OCI-LY3 (cell line): Measurements from ENCODE around the gene COL3A1.

Source experiments
- H2AFZ ChIP-seq: fragments of 200-600, 300-600 bp; shearing (Covaris generic); 2 replicates; pipeline ENCODE4 v1.6.0; 2014; ENCODE audit warnings: antibody characterized with exemption, low read depth, low read length
- H3K27ac ChIP-seq: fragments of 200-600, 300-600 bp; sonication (generic); 2 replicates; pipeline ENCODE4 v1.5.1; 2014; ENCODE audit warnings: mild to moderate bottlenecking, low read length, moderate library complexity, mixed read lengths
- H3K27me3 ChIP-seq: fragments of 200-600, 300-600 bp; sonication (generic); 2 replicates; pipeline ENCODE4 v1.6.1; 2014; ENCODE audit warnings: low read depth, low read length, mixed read lengths
- H3K36me3 ChIP-seq: fragments of 200-600, 300-600 bp; sonication (generic); replicated peaks from 2 replicates; pipeline ENCODE3; 2014; ENCODE audit warnings: low read depth, low read length, mixed read lengths
- H3K4me1 ChIP-seq: fragments of 300-600, 200-600 bp; sonication (generic); 2 replicates; pipeline ENCODE4 v1.6.1; 2014; ENCODE audit warnings: low read length, mixed read lengths
- H3K4me2 ChIP-seq: fragments of 200-600, 300-600 bp; sonication (generic); 2 replicates; pipeline ENCODE4 v1.6.1; 2014; ENCODE audit warnings: low read length, mixed read lengths
- H3K4me3 ChIP-seq: fragments of 300-600, 200-600 bp; sonication (generic); 2 replicates; pipeline ENCODE4 v1.5.1; 2014; ENCODE audit warnings: antibody characterized with exemption, mild to moderate bottlenecking, low read length, moderate library complexity
- H3K79me2 ChIP-seq: fragments of 300-600, 200-600 bp; shearing (Covaris generic); 2 replicates; pipeline ENCODE4 v1.6.1; 2014; ENCODE audit warnings: mild to moderate bottlenecking, low read length, mixed read lengths
- H3K9ac ChIP-seq: fragments of 300-600, 200-600 bp; shearing (Covaris generic); 2 replicates; pipeline ENCODE4 v1.6.0; 2014; ENCODE audit warnings: mild to moderate bottlenecking, low read length, moderate library complexity
- H3K9me3 ChIP-seq: fragments of 200-600, 300-600 bp; shearing (Covaris generic); 2 replicates; pipeline ENCODE4 v1.6.1; 2014; ENCODE audit warnings: low read length, mixed read lengths; ENCODE audit not compliant: insufficient read depth
- H4K20me1 ChIP-seq: fragments of 200-600, 300-600 bp; sonication (generic); 2 replicates; pipeline ENCODE4 v1.6.1; 2016; ENCODE audit warnings: low read length, mixed read lengths; ENCODE audit not compliant: insufficient read depth
- EZH2phosphoT487 ChIP-seq: fragments of 200-600 bp; shearing (Covaris generic); IDR thresholded peaks from 2 replicates; pipeline ENCODE4 v1.6.1; 2018; ENCODE audit warnings: antibody characterized with exemption, mixed run types, low read depth
- TF ChIP-seq, protein P1 (sequence below): fragments of 200-600, 300-600 bp; sonication (generic); IDR thresholded peaks from 2 replicates; pipeline ENCODE4 v1.5.1; 2014; ENCODE audit warnings: antibody characterized with exemption, low read length, low read depth

COL3A1 gene

DNA sequence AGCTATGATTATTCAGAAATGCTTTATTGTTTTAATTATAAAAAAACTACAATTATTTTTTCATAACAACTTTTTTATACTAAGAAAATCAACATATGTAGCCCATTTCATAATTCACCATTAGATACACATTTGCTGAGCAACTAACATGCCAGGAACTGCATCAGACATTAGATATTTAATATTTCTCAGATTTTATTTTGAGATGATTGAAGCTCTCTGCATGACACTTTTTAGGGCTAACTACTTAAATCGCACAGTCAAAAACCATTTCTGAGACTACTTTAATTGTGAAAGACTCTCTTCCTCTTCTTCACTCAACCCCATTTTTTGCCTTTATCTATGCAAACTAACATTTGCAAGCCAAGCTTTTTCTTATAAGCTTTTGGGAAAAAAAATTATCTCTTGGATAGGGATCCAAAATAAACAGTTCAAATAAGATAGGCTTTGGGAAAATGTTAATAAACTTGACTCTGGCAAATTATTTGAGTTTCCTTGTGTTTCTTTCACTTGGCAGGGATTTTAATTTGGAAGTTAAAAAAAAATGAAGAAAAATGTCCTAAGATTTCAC lies 9.1 kb upstream of the COL3A1 start:
- Histone ChIP-seq H3K4me2 (no peak overlapping the region), H3K27me3 (no peaks in the 10 kb centered on the region), H2AFZ (no peak overlapping the region), H4K20me1 (no peaks in the 10 kb centered on the region), H3K9me3 (no peaks in the 10 kb centered on the region), H3K4me1 (no peaks in the 10 kb centered on the region), H3K4me3 (no peak overlapping the region), H3K9ac (no peak overlapping the region), H3K27ac (no peak overlapping the region), H3K36me3 (no peaks in the 10 kb centered on the region), H3K79me2 (no peaks in the 10 kb centered on the region)
- TF ChIP-seq EZH2phosphoT487: no peak
- TF ChIP-seq, protein P1, sequence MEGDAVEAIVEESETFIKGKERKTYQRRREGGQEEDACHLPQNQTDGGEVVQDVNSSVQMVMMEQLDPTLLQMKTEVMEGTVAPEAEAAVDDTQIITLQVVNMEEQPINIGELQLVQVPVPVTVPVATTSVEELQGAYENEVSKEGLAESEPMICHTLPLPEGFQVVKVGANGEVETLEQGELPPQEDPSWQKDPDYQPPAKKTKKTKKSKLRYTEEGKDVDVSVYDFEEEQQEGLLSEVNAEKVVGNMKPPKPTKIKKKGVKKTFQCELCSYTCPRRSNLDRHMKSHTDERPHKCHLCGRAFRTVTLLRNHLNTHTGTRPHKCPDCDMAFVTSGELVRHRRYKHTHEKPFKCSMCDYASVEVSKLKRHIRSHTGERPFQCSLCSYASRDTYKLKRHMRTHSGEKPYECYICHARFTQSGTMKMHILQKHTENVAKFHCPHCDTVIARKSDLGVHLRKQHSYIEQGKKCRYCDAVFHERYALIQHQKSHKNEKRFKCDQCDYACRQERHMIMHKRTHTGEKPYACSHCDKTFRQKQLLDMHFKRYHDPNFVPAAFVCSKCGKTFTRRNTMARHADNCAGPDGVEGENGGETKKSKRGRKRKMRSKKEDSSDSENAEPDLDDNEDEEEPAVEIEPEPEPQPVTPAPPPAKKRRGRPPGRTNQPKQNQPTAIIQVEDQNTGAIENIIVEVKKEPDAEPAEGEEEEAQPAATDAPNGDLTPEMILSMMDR: no peak

DNA sequence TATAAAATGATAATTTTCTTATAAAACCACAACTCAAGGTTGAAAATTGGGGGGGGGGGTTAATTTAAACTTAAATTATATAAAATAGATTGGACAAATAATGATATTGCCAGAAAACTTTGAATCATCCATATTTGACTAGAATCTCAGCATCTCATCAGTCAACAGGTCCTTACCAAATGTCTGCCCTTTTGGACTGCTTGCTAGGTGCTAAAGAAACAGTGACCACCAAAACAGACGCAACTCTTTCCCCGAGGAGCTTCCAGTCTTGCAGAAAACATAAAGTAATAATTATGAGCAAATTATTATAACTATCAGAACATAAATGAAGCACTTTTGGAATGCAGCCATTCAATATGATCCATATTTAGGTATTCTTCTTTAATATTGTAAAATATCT lies 8.6 kb upstream of the COL3A1 start:
- TF ChIP-seq, protein P1: no peak
- no peak for TF ChIP-seq EZH2phosphoT487
- H3K9me3 ChIP-seq: no peaks in the 10 kb centered on the region
- no peaks in the 10 kb centered on the region for H3K4me1 ChIP-seq
- H3K79me2 ChIP-seq: no peaks in the 10 kb centered on the region
- H3K4me2 ChIP-seq: no peak overlapping the region
- no peak overlapping the region for H3K4me3 ChIP-seq
- no peaks in the 10 kb centered on the region for H3K27me3 ChIP-seq
- no peaks in the 10 kb centered on the region for H4K20me1 ChIP-seq
- H3K27ac ChIP-seq: no peak overlapping the region
- H3K36me3 ChIP-seq: no peaks in the 10 kb centered on the region
- H2AFZ ChIP-seq: no peak overlapping the region
- H3K9ac ChIP-seq: no peak overlapping the region

DNA sequence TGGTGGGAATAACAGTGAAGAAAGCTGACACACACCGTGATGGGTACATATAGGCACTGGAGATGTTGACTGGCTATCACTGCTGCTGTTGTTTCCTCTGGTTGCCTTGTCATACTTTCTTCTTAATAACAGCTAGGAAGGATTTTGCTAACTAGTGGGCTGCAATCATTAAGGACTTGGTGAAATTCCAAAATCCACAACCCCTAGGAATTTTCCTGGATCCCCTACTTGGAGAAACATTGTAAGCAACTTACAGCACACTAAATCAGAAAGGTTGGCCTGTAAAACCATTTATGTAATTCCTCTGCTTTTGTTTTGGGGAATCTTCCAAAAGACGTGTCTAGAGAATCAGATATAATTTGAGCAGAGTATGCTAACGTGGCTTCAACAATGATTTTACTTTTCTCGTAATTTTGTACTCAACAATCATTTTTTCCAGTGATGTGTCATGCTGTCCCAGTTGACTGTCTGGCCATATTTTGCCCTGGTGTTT lies 8.0 kb upstream of the COL3A1 start:
- H2AFZ ChIP-seq: no peak overlapping the region
- no peaks in the 10 kb centered on the region for H3K27me3 ChIP-seq
- TF ChIP-seq, protein P1: no peak
- TF ChIP-seq EZH2phosphoT487: no peak
- H3K79me2 ChIP-seq: no peaks in the 10 kb centered on the region
- no peaks in the 10 kb centered on the region for H3K9me3 ChIP-seq
- H3K4me1 ChIP-seq: no peaks in the 10 kb centered on the region
- H3K4me2 ChIP-seq: no peak overlapping the region
- H3K27ac ChIP-seq: no peak overlapping the region
- H4K20me1 ChIP-seq: no peaks in the 10 kb centered on the region
- no peaks in the 10 kb centered on the region for H3K36me3 ChIP-seq
- H3K4me3 ChIP-seq: no peak overlapping the region
- H3K9ac ChIP-seq: no peak overlapping the region

DNA sequence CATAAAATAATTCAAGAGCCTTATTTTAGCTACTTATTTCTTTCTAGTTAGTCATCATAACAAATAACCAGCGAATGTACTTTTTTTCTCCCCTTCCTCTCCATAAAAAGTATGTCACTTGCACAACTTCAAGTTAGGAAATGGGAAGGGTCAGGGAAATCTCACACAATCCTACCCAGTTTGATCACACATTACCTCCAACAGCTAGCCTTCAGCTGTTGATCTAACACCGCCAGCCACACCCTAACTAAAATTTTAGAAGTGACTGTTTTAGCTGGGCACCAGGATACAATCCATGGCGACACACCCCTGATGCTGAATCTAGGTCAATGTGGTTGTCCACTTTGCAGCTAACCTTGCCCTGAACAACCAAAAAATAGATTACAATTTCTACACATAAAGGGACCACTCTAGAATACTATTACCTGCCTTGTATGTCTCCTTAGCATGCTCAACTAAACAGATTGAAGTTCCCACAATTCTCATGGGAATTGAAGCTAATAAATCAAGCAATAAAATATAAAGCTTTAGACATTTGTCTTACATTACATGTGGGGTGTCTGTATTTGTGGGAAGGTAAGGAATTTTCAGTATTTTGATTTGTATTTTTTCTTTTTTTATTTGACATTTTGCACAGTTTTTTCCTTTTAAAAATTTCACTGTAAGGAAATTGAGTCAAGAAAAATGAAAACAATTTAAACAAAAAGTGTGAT lies 7.3 kb upstream of the COL3A1 start:
- H3K4me1 ChIP-seq: no peaks in the 10 kb centered on the region
- no peaks in the 10 kb centered on the region for H3K27me3 ChIP-seq
- no peaks in the 10 kb centered on the region for H3K79me2 ChIP-seq
- no peak overlapping the region for H3K27ac ChIP-seq
- H3K9ac ChIP-seq: no peak overlapping the region
- no peaks in the 10 kb centered on the region for H3K9me3 ChIP-seq
- H3K4me3 ChIP-seq: no peak overlapping the region
- no peak overlapping the region for H2AFZ ChIP-seq
- H4K20me1 ChIP-seq: no peaks in the 10 kb centered on the region
- H3K36me3 ChIP-seq: no peaks in the 10 kb centered on the region
- no peak for TF ChIP-seq EZH2phosphoT487
- TF ChIP-seq, protein P1: no peak
- H3K4me2 ChIP-seq: no peak overlapping the region
